IMR-90 (cell line): ENCODE data around the gene IL18. TPM values are rescaled to one million over a fixed set of nuclear protein-coding genes. Genes with fewer than 3 reads are reported as not detected.
"Not testable (repeated sequence)": the region's sequence is repeated elsewhere in the genome, so short reads cannot be mapped to it uniquely, and the experiment has no call there.

Source experiments
- ATAC-seq: fragments of 200-7000 bp; cut with Tn5 transposase; 2 replicates; pipeline ENCODE4 v1.9.1; 2020; ENCODE audit warnings: low read depth, mild to moderate bottlenecking, moderate library complexity
- BruUV-seq: library from RNA; stranded (reverse); fragments of 400-500 nt; replicated peaks from 2 replicates; lab custom pipeline; 2021; lab: Mats Ljungman, UMichigan
- CTCF ChIA-PET: fragments of 300-600 bp; formaldehyde crosslinking; extraction: SDS; loops from one replicate; lab custom pipeline; 2021; ENCODE audit warnings: antibody characterized with exemption; lab: Yijun Ruan, JAX
- POLR2A ChIA-PET: fragments of 300-600 bp; sonication (Branson Sonifier 250); formaldehyde crosslinking; loops from one replicate; lab custom pipeline; 2022; ENCODE audit warnings: antibody characterized with exemption; ENCODE audit not compliant: unreplicated experiment; lab: Charles Lee
- DNase-seq: peaks from one replicate; pipeline ENCODE4 v3.0.0; 2013
- H2AFZ ChIP-seq: replicated peaks from 2 replicates; pipeline ENCODE3; 2013; ENCODE audit warnings: low read length, mild to moderate bottlenecking; ENCODE audit not compliant: poor library complexity
- H2AK5ac ChIP-seq: 2 replicates; pipeline ENCODE4 v1.6.1; 2013; ENCODE audit warnings: low read depth, low read length, inconsistent platforms
- H2AK9ac ChIP-seq: replicated peaks from 2 replicates; pipeline ENCODE3; 2013; ENCODE audit warnings: mild to moderate bottlenecking, low read depth, low read length, moderate library complexity; ENCODE audit not compliant: poor library complexity
- H2BK120ac ChIP-seq: 2 replicates; pipeline ENCODE4 v1.6.1; 2013; ENCODE audit warnings: low read depth, low read length, inconsistent platforms
- H2BK15ac ChIP-seq: 3 replicates; pipeline ENCODE4 v1.6.1; 2013; ENCODE audit warnings: low read depth, low read length, inconsistent platforms
- H2BK20ac ChIP-seq: 2 replicates; pipeline ENCODE4 v1.6.1; 2013; ENCODE audit warnings: low read depth, mild to moderate bottlenecking, inconsistent platforms, low read length, moderate library complexity
- H2BK5ac ChIP-seq: 2 replicates; pipeline ENCODE4 v1.6.1; 2013; ENCODE audit warnings: mild to moderate bottlenecking, low read depth, low read length, inconsistent platforms; ENCODE audit not compliant: poor library complexity, severe bottlenecking
- H3K14ac ChIP-seq: replicated peaks from 2 replicates; pipeline ENCODE4 v1.6.1; 2013; ENCODE audit warnings: low read depth, low read length, inconsistent platforms
- H3K18ac ChIP-seq: 2 replicates; pipeline ENCODE4 v1.6.1; 2013; ENCODE audit warnings: low read depth, low read length, control low read depth
- H3K23ac ChIP-seq: 2 replicates; pipeline ENCODE4 v1.6.1; 2013; ENCODE audit warnings: low read depth, low read length, inconsistent platforms
- H3K27ac ChIP-seq: 2 replicates; pipeline ENCODE4 v1.5.1; 2013; ENCODE audit warnings: mild to moderate bottlenecking, control low read depth, low read length; ENCODE audit not compliant: insufficient read depth
- H3K27me3 ChIP-seq: 2 replicates; pipeline ENCODE4 v1.6.1; 2013; ENCODE audit warnings: low read length; ENCODE audit not compliant: control insufficient read depth, insufficient read depth
- H3K36me3 ChIP-seq: 2 replicates; pipeline ENCODE4 v1.6.1; 2013; ENCODE audit warnings: low read length, mixed read lengths; ENCODE audit not compliant: control insufficient read depth, insufficient read depth
- H3K4ac ChIP-seq: 2 replicates; pipeline ENCODE4 v1.6.1; 2013; ENCODE audit warnings: low read depth, low read length, inconsistent platforms
- H3K4me1 ChIP-seq: 2 replicates; pipeline ENCODE4 v1.6.1; 2013; ENCODE audit warnings: low read length, mixed read lengths; ENCODE audit not compliant: control insufficient read depth, insufficient read depth
- H3K4me2 ChIP-seq: 2 replicates; pipeline ENCODE4 v1.6.1; 2013; ENCODE audit warnings: low read depth, mild to moderate bottlenecking, control low read depth, low read length, moderate library complexity
- H3K4me3 ChIP-seq: 2 replicates; pipeline ENCODE4 v1.5.1; 2013; ENCODE audit warnings: low read depth, mild to moderate bottlenecking, control low read depth, low read length, moderate library complexity; ENCODE audit not compliant: insufficient read depth
- H3K56ac ChIP-seq: 2 replicates; pipeline ENCODE4 v1.6.1; 2013; ENCODE audit warnings: low read length, inconsistent platforms; ENCODE audit not compliant: insufficient read depth; ENCODE audit errors: extremely low read depth
- H3K79me1 ChIP-seq, 2 experiments: 2 replicates each; pipeline ENCODE4 v1.6.1; 2013; ENCODE audit warnings: low read length in 2 of 2, inconsistent platforms in 1 of 2, low read depth in 1 of 2
- H3K9ac ChIP-seq: 2 replicates; pipeline ENCODE4 v1.6.1; 2013; ENCODE audit warnings: low read depth, low read length, control low read depth
- H3K9me1 ChIP-seq: 2 replicates; pipeline ENCODE4 v1.6.1; 2013; ENCODE audit warnings: low read length, inconsistent platforms; ENCODE audit not compliant: insufficient read depth
- H3K9me3 ChIP-seq: 2 replicates; pipeline ENCODE4 v1.6.1; 2013; ENCODE audit warnings: low read length; ENCODE audit not compliant: control insufficient read depth, insufficient read depth
- H4K20me1 ChIP-seq: 2 replicates; pipeline ENCODE4 v1.6.1; 2013; ENCODE audit warnings: low read length, inconsistent platforms; ENCODE audit not compliant: insufficient read depth
- H4K5ac ChIP-seq: 2 replicates; pipeline ENCODE4 v1.6.1; 2013; ENCODE audit warnings: mild to moderate bottlenecking, low read depth, low read length, control low read depth
- H4K8ac ChIP-seq, 2 experiments: 2 replicates each; pipeline ENCODE4 v1.6.1; 2013; ENCODE audit warnings: low read depth in 2 of 2, low read length in 2 of 2, control low read depth in 1 of 2, inconsistent platforms in 1 of 2
- H4K91ac ChIP-seq: 2 replicates; pipeline ENCODE4 v1.6.1; 2013; ENCODE audit warnings: low read depth, low read length, inconsistent platforms; ENCODE audit not compliant: insufficient read depth
- WGBS, 2 experiments: methylation state at CpG; one replicate each; pipeline versions ENCODE4 v1.1.5 to v1.1.7; 2013; ENCODE audit warnings: missing lambda C conversion rate in 2 of 2; ENCODE audit not compliant: insufficient read length in 1 of 2; ENCODE audit errors: extremely low coverage in 2 of 2; 5-methylcytosine and 5-hydroxymethylcytosine counted together
- dilution Hi-C: fragments of 300-500 bp; cut with HindIII; formaldehyde crosslinking; loops from one replicate; pipeline ENCODE4 v1.14.3; 2018; ENCODE audit warnings: low sequenced_read_pairs; ENCODE audit not compliant: unreplicated experiment
- in situ Hi-C: fragments of 300-500 bp; cut with MboI; formaldehyde crosslinking; loops from 3 replicates; pipeline ENCODE4 v1.14.3; 2019; ENCODE audit warnings: low sequenced_read_pairs, inconsistent platforms, mixed read lengths
- intact Hi-C: fragments of 100-400 bp; cut with micrococcal nuclease; formaldehyde crosslinking; loops from 2 replicates; pipeline ENCODE4 v1.10.0; 2022
- polyA plus RNA-seq, 3 experiments: library from polyadenylated mRNA; depleted of rRNA; stranded (reverse); fragments of >200 nt; gene quantifications; 2 replicates each; pipeline ENCODE4 v1.2.3, GENCODE V29; 2012; ENCODE audit warnings: low replicate concordance in 1 of 3
- total RNA-seq: library from RNA; depleted of rRNA; stranded (reverse); fragments of >200 nt; gene quantifications from 2 replicates; pipeline ENCODE4 v1.2.3, GENCODE V29; 2012

Gene IL18
- total and polyA plus RNA-seq, 2 of the 4 experiments (the other 2 are of a cell fraction), result 0.54 to 0.96 TPM

- H3K27me3 ChIP-seq, CTCF ChIA-PET, H3K9ac ChIP-seq, H4K8ac ChIP-seq, H2BK120ac ChIP-seq, DNase-seq, H3K18ac ChIP-seq, ATAC-seq, H2BK15ac ChIP-seq, H3K36me3 ChIP-seq, H4K5ac ChIP-seq, H3K4me3 ChIP-seq, POLR2A ChIA-PET, H4K20me1 ChIP-seq, in situ Hi-C loops, dilution Hi-C loops, H2AK9ac ChIP-seq, H3K14ac ChIP-seq, H3K27ac ChIP-seq, H2AK5ac ChIP-seq, H2AFZ ChIP-seq, BruUV-seq, H3K4ac ChIP-seq, H3K9me3 ChIP-seq, H3K23ac ChIP-seq, H2BK20ac ChIP-seq, H2BK5ac ChIP-seq, H3K9me1 ChIP-seq, H3K79me1 ChIP-seq, H3K56ac ChIP-seq, H4K91ac ChIP-seq, H3K4me1 ChIP-seq, H3K4me2 ChIP-seq, intact Hi-C loops: not testable (repeated sequence)
- WGBS, 2 experiments, result 100% methylated on average over 1 of the region's 11 CpGs; no CpG with 5 or more reads in 1 of the 2 experiments
These were observed 31.2 kb upstream of the IL18 start for GRCh38 chr11:112195113-112195512.
